Activated B cell treated with CpG ODN at 0.5 μM for 24 hours (primary cell): ENCODE measurements around the gene ABCC9. TPM values are rescaled to one million over a fixed set of nuclear protein-coding genes. Genes with fewer than 3 reads are reported as not detected.
"Not testable (repeated sequence)": the region's sequence is repeated elsewhere in the genome, so short reads cannot be mapped to it uniquely, and the experiment has no call there.

Experiments used
- ATAC-seq: fragments of 200-7000 bp; cut with Tn5 transposase; one replicate; pipeline ENCODE4 v1.10.0; 2021; ENCODE audit warnings: low read depth, mild to moderate bottlenecking, moderate library complexity
- CTCF ChIA-PET: fragments of 350-600 bp; sonication (Branson Sonifier 250); formaldehyde crosslinking; loops from one replicate; lab custom pipeline; 2021; ENCODE audit warnings: antibody characterized with exemption; lab: Charles Lee
- POLR2A ChIA-PET: fragments of 350-600 bp; sonication (Branson Sonifier 250); formaldehyde crosslinking; loops from one replicate; lab custom pipeline; 2021; ENCODE audit warnings: antibody characterized with exemption; lab: Charles Lee
- DNase-seq: peaks from one replicate; pipeline ENCODE4 v3.0.0; 2022
- H3K27ac Mint-ChIP-seq: one replicate; pipeline ENCODE4 v1.8.0; 2020; ENCODE audit warnings: mixed read lengths
- H3K27me3 Mint-ChIP-seq: one replicate; pipeline ENCODE4 v1.8.0; 2021; ENCODE audit warnings: mixed read lengths
- H3K36me3 Mint-ChIP-seq: one replicate; pipeline ENCODE4 v1.8.0; 2021; ENCODE audit warnings: low read depth, mixed read lengths
- H3K4me1 Mint-ChIP-seq: one replicate; pipeline ENCODE4 v1.8.0; 2021; ENCODE audit warnings: mixed read lengths
- H3K4me3 Mint-ChIP-seq: one replicate; pipeline ENCODE4 v1.8.0; 2020; ENCODE audit warnings: mild to moderate bottlenecking, mixed read lengths
- H3K9me3 Mint-ChIP-seq: one replicate; pipeline ENCODE4 v1.8.0; 2020; ENCODE audit warnings: mixed read lengths
- intact Hi-C: fragments of 100-400 bp; cut with micrococcal nuclease; formaldehyde crosslinking; loops from one replicate; pipeline ENCODE4 v1.15.1; 2024
- total RNA-seq: library from RNA; stranded (reverse); gene quantifications from 2 replicates; pipeline ENCODE4 v1.2.3, GENCODE V29; 2022
- TF ChIP-seq, protein P1 (sequence below): fragments of 200-600 bp; IDR thresholded peaks from one replicate; pipeline ENCODE4 v1.8.0; 2022; ENCODE audit warnings: antibody characterized with exemption, mild to moderate bottlenecking

Gene ABCC9
- total RNA-seq, 1 donor from 2014 or later, result not detected

DNA sequence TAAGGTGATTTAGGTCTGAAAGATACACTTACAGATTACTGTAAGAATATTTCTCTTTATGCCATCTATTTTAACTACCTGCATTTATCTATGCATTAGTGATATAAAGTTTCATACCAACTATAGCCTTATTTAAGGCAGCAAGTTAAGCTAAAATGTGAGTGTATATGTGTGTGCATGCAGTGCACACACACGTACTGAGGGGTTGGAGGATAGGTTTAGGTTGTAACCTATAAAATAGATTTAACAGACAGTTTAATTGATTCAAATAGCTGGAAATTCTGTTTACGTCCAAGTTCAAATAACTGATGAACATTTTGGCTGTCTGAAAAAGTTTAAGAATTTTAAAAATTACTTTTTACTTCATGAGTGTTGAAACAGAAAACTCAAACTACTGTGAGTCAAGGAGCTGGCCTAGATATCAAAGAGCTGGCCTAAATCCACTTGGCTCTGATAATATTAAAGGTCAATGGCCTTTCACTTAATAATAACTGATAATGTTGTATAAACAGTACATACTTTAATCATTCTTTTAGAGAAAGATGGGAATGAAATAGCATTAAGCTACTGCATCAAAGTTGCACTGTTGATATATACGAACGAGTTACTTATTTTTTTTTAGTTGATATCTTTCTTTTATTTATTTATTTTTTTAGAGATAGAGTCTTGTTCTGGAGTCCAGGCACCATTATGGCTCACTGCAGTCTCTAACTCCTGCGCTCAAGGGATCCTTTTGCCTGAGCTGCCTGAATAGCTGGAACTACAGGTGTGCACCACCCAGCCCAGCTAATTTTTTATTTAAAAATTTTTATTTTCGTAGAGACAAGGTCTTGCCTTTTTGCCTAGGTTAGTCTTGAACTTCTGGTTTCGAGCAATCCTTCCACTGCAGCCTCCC, 152.9 kb downstream of the ABCC9 start:
- POLR2A ChIA-PET, result no interaction called here
- intact Hi-C loops, result no loop called here
- ATAC-seq (no peak), DNase-seq (no peak)
- Mint-ChIP-seq H3K27ac (no peak overlapping the region), H3K9me3 (peaks cover under 1% of the 10 kb centered on the region), H3K4me1 (no peaks in the 10 kb centered on the region), H3K27me3 (peaks cover 3% of the 10 kb centered on the region), H3K4me3 (no peak overlapping the region), H3K36me3 (no peaks in the 10 kb centered on the region)
- TF ChIP-seq, protein P1, sequence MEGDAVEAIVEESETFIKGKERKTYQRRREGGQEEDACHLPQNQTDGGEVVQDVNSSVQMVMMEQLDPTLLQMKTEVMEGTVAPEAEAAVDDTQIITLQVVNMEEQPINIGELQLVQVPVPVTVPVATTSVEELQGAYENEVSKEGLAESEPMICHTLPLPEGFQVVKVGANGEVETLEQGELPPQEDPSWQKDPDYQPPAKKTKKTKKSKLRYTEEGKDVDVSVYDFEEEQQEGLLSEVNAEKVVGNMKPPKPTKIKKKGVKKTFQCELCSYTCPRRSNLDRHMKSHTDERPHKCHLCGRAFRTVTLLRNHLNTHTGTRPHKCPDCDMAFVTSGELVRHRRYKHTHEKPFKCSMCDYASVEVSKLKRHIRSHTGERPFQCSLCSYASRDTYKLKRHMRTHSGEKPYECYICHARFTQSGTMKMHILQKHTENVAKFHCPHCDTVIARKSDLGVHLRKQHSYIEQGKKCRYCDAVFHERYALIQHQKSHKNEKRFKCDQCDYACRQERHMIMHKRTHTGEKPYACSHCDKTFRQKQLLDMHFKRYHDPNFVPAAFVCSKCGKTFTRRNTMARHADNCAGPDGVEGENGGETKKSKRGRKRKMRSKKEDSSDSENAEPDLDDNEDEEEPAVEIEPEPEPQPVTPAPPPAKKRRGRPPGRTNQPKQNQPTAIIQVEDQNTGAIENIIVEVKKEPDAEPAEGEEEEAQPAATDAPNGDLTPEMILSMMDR, result no peak
- CTCF ChIA-PET, result no interaction called here

DNA sequence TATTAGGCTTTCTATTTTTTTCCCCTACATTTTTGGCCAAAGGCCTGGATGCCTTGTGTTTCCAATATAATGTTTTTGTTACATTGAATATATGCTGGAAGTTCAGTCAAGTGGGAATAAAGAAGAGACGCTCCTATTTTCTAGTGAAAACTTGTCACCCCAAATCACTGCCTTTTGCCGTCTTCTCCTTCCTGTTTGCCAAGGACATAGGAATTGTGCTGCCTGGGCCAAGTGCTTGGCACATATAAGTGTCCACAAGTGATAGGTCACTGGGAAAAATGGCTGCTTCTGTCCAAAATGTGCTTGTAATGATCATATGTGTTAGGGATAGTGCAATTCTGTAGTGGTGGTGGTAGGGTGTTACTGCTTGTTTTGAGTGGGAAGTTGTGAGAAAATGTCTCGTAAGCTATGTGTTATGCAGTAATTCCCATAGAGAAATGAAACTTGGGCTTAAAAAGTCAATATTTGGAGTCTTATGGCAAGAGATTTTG, 155.1 kb downstream of the ABCC9 start:
- H3K27ac Mint-ChIP-seq, result no peak overlapping the region
- no peak overlapping the region for H3K4me3 Mint-ChIP-seq
- H3K9me3 Mint-ChIP-seq, result peaks cover 4% of the 10 kb centered on the region
- ChIA-PET POLR2A (no interaction called here), CTCF (no interaction called here)
- no peaks in the 10 kb centered on the region for H3K27me3 Mint-ChIP-seq
- TF ChIP-seq, protein P1, result no peak
- intact Hi-C loops, result no loop called here
- ATAC-seq (no peak), DNase-seq (no peak)
- no peaks in the 10 kb centered on the region for H3K36me3 Mint-ChIP-seq
- no peaks in the 10 kb centered on the region for H3K4me1 Mint-ChIP-seq

DNA sequence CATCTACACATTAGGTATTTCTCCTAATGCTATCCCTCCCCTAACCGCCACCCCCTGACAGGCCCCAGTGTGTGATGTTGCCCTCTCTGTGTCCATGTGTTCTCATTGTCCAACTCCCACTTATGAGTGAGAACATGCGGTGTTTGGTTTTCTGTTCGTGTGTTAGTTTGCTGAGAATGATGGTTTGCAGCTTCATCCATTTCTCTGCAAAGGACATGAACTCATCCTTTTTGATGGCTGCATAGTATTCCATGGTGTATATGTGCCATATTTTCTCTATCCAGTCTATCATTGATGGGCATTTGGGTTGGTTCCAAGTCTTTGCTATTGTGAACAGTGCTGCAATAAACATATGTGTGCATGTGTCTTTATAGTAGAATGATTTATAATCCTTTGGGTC, 158.5 kb downstream of the ABCC9 start:
- POLR2A ChIA-PET, H3K36me3 Mint-ChIP-seq, ATAC-seq: not testable (repeated sequence)

DNA sequence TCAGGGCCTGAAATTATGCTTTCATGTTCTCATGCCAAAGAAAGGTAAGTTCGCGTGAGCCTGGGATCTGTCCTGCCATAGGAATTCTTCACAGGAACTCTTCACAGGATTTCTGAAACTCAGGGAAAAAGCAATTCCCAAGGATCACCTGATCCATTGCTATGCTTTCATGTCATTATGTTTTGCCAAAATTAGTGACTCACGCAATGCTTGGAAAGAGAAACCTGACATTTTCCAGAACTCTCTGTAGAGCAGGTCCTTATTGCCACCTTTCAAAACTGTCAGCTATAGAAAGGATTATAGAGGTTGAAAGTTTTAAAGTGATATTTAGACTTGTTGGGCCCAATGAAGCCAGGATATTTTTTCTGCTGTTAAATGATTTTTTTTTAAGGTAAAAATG, 160.4 kb downstream of the ABCC9 start:
- Mint-ChIP-seq H3K9me3 (peaks cover 4% of the 10 kb centered on the region), H3K27me3 (peaks cover 15% of the 10 kb centered on the region), H3K4me3 (no peak overlapping the region), H3K27ac (no peak overlapping the region), H3K4me1 (no peaks in the 10 kb centered on the region), H3K36me3 (no peaks in the 10 kb centered on the region)
- TF ChIP-seq, protein P1, result no peak
- ATAC-seq (no peak), DNase-seq (no peak)
- intact Hi-C loops, result no loop called here
- CTCF ChIA-PET, result no interaction called here
- POLR2A ChIA-PET, result no interaction called here

More for the DNA sequence above, 158.5 kb downstream of the ABCC9 start:
- H3K4me1 Mint-ChIP-seq, H3K27me3 Mint-ChIP-seq, CTCF ChIA-PET, DNase-seq, H3K27ac Mint-ChIP-seq, H3K9me3 Mint-ChIP-seq, H3K4me3 Mint-ChIP-seq, intact Hi-C loops: not testable (repeated sequence)

DNA sequence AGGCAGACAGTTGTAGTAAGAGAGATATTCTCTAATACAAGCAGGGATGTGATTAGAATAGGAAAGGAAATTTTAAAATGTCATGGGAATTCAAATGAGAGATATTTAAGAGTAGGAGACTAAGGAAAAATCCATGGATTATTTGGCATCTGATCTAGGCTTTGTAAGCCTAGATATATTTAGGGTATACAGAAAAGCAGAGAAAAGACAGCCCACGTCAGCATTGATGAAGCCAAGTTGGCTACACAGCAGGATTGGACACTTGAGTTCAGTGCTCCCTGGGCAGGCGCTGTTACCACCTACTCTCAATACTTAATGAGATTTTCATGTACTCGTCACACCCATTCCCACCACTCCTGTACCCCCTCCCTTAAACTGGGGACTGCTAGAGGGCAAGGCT, 165.1 kb downstream of the ABCC9 start:
- ATAC-seq (no peak), DNase-seq (no peak)
- ChIA-PET CTCF (no interaction called here), POLR2A (no interaction called here)
- peaks cover 5% of the 10 kb centered on the region for H3K4me1 Mint-ChIP-seq
- H3K9me3 Mint-ChIP-seq, result no peaks in the 10 kb centered on the region
- H3K4me3 Mint-ChIP-seq, result no peak overlapping the region
- H3K36me3 Mint-ChIP-seq, result no peaks in the 10 kb centered on the region
- no peak overlapping the region for H3K27ac Mint-ChIP-seq
- intact Hi-C loops, result no loop called here
- TF ChIP-seq, protein P1, result no peak
- peaks cover 39% of the 10 kb centered on the region for H3K27me3 Mint-ChIP-seq
